GM21515 (cell line): ENCODE results near the gene LRRC3.

Source experiments
- ATAC-seq: cut with Tn5 transposase; IDR thresholded peaks from one replicate; pipeline ENCODE4 v1.9.1; 2021; ENCODE audit not compliant: unreplicated experiment

LRRC3 gene

DNA sequence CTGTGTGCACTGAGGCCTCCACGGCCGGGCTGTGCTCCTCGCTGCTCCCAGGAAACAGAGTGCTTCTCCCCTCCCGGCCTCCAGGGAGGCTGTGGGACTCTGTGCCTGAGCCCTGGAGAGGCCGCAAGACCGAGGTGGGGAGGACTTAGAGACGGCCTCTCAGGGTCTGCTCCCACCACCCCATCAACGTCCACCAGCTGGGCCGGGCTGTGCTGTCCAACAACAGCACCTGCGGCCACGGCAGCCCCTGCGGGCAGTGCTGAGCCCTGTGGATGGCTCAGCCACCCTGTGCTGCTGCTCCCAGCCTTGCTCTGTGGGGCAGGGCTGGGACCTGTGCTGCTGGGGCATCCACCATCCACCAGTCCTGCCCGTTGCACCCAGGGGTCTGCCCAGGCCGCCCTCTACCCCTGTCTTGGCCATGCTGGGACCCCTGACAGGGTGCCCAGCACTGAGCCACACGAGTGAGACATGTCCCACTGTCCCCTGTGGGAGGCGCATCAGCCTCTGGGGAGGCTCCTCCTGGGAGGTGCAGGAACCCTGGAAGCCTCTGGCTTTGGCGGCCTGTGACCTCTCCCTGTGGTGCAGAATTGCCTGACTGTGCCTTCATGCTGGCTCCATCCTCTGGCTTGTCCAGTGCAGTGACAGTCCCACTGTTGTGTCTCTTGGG lies 31.2 kb upstream of the LRRC3 start:
- ATAC-seq, result no peak

- no peak for ATAC-seq
These were observed 30.6 kb upstream of the LRRC3 start for GRCh38 chr21:44424608-44425306.

DNA sequence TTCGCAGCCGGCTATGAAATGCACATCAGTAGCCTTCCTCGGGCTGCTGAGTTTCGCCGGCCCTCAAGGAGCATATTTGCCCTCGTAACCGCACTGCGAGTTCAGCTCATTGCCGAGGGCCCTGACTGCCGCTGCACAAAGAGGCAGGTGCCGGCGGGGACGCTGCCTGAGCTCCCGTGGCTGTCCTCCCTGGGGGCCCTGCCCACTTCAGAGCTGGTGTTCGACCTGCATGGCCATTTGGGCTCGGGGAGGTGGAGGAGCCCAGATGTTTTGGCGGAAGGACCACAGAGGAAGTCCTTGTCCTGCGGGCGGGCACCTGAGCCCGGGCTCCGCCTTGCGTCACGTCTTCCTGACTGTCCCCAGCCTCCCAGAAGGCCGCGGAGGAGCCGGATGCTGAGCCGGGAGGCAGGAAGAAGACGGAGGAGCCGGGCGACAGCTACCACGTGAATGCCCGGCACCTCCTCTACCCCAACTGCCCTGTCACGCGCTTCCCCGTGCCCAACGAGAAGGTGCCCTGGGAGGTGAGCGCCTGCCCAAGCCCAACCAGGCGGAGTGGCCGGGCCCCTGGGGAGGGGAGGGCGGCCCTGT lies 29.9 kb upstream of the LRRC3 start:
- ATAC-seq, result no peak

GRCh38 chr21:44425895-44426662 lies 29.2 kb upstream of the LRRC3 start:
- no peak for ATAC-seq

GRCh38 chr21:44426663-44427191 lies 28.6 kb upstream of the LRRC3 start:
- ATAC-seq, result no peak

- ATAC-seq, result no peak
These were observed 27.8 kb upstream of the LRRC3 start for GRCh38 chr21:44427241-44428120.

GRCh38 chr21:44428281-44428960 lies 26.9 kb upstream of the LRRC3 start:
- ATAC-seq, result no peak

DNA sequence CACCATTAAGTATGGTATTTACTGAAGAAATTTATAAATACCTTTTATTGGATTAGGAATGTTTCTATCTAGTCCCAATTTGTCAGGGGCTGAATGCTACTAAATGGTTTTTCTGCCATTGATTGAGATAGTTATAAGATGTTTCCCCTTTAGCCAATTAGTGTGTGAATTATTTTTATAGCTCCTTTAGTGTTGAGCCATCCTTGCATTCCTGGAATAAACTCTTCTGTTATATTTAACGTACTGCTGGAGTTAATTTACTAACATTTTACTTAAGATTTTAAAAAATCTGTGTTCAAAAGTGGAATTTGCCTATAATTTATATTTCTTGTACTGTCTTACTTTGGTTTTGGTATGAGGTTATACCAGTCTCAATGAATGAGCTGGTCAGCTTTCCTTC lies 25.4 kb upstream of the LRRC3 start:
- ATAC-seq, result no peak

GRCh38 chr21:44431300-44431699 lies 24.0 kb upstream of the LRRC3 start:
- ATAC-seq, result no peak

DNA sequence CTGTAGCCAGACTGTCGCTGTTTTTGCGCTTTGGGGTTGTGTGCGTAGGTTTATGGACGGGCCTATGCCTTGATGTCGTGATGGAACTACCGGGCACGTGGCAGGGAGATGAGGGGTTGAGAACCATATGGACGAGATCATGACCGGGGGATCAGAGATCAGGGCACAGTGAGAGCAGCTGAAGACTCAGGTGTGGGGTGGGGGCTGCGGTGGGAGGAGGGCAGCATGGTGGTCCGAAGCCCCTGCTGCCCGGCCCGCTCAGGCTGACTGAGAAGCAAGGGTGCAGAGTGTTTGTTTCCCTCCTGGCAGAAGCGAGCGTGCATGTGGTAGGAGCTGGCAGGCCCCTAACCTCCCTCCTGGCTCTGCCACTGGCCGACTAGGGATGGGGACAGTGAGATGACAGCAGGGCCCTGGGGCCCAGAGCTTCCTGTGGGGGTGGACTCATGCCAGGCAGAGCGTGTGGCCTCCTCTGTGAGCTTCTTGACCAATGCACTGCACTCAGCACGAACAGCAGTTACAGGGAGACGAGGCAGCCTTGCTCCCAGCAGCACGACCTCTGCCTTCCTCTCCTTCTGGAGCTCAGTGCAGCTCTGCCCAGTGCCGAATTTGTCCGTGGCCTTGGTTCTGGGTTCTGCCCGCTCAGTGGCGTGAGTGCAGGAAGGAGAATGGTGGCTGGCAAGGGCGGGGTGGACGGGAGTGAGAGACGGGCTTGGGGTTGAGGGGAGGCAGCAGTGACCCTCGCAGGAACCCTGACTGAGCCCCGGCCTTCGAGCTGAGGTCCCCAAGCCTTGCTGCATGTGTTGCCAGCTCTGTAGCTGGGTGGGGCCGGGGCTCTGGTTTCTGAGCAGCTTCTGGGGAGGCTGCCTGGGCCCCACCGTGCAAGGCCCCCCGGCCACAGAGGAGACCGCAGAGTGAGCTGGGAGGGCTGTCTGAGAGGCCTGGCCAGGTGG lies 22.2 kb upstream of the LRRC3 start:
- ATAC-seq, result no peak

DNA sequence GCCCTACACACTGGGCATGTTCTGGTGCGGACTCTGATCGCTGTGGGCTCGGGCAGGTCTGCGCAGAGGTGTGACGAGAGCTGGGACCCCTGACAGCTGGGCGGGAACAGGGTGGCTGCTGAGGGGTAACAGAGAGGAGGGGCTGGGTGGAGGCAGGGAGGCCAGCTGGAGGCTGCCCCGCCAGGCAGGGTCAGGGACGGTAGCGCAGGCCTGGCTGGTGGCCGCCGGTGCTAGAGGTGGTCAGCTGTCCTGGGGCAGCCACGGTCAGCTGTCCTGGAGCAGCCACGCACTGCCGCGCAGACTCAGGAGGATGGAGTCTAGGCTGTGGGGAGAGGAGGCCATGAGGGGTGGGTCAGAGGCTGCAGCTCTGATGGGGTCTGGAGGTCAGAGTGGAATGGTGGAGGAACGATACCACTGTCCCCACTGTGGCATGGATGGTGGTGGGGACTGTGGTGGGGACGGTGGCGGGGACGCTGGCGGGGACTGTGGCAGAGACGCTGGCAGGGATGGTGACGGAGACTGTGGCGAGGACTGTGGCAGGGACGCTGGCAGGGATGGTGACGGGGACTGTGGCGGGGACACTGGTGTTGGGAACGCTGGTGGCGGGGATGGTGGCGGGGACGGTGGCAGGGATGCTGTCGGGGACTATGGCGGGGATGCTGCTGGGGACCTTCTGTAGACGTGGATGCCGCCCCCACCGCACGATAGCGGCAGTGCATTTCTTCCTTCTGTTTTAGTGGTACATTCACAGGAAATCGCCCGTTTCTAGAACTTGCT lies 21.3 kb upstream of the LRRC3 start:
- no peak for ATAC-seq

- ATAC-seq, result no peak
These were observed 20.8 kb upstream of the LRRC3 start for GRCh38 chr21:44434568-44434925.

DNA sequence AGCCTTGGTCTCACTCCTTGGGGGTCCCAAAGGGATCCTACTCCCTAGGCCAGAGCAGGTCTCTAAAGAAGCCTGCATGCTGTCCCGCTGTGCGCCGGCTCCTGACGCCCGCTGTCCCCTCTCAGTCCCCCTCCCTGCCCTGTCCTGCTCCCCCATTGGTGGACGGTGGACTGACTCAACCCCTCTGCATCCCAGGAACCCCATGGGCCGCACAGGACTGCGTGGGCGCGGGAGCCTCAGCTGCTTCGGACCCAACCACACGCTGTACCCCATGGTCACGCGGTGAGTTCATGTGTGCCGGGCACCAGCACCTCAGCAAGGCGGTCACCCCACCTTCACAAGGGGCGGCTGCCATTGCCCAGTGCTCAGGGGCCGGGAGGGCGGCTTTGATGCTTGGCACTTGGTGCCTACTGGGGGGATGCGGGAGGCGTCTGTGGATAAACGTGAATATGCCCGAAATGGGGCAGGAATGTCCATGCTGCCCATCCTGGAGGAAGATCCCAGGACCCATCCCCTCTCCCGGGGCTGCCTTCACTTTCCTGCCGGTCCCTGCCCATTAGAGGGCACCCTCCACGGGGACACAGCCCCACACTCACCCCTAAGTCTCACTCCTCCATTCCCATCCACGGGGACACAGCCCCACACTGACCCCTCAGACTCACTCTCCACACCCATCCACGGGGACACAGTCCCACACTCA lies 20.2 kb upstream of the LRRC3 start:
- no peak for ATAC-seq

DNA sequence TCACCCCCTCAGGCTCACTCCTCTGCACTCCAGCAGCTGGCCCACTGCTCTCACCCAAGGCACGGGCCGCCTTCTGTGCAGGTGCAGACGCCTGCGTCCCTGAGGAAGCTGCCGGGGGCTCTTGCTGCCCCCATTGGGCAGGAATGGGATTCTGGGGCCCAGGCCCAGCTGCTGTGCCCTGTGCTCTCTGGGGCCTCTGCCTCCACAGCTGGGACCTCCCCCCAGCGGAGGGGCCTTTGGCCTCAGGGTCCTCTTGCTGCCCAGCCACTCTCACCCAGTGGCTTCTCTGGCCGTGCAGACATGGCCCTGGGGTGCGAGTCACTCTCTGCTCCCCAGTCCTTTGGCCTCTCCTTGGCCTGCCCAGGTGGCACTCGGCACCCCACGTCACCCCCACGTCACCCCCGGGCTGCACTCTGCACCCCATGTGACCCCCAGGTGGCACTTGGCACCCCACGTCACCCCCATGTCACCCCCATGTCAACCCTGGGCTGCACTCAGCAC lies 19.1 kb upstream of the LRRC3 start:
- no peak for ATAC-seq

- no peak for ATAC-seq
These were observed 18.4 kb upstream of the LRRC3 start for GRCh38 chr21:44436958-44437357.

GRCh38 chr21:44437371-44437695 lies 18.0 kb upstream of the LRRC3 start:
- no peak for ATAC-seq

DNA sequence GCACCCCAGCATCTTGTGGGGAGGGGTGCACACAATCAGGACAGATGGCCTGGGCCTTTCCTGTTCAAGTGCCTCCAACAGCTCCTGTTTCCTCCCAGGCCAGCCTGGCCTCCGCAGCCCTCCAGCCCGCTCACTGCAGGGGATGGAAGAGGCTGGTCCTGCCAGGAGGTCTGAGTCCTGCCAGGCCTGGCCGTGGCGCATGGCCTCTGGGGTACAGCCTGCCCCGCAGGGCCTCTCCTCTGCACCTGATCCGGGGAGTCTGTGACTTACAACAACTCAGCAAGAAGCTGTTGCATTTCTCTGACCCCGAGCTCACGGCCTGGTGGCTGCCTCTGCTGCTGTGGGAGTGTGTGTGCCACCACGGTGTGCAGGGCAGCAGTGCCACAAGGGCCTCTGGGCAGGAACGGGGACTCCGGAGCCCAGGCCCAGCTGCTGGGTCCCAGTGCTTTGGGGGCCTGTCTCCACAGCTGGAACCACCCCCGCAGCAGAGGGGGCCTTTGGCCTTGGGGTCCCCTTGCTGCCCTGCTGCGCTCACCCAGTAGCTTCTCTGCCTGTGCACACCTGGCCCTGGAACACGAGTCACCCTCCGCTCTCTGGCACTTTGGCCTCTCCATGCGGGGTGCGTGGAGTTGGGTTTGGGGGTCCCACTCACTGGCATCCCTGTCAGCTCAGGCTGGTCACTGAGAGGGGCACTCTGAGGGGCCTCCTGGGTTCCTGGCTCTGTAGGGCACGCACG lies 17.4 kb upstream of the LRRC3 start:
- ATAC-seq, result no peak
